ENCODE measurements around the gene ADCK2.
"Not testable (repeated sequence)": the region's sequence is repeated elsewhere in the genome, so short reads cannot be mapped to it uniquely, and the experiment has no call there.

The ADCK2 gene

DNA sequence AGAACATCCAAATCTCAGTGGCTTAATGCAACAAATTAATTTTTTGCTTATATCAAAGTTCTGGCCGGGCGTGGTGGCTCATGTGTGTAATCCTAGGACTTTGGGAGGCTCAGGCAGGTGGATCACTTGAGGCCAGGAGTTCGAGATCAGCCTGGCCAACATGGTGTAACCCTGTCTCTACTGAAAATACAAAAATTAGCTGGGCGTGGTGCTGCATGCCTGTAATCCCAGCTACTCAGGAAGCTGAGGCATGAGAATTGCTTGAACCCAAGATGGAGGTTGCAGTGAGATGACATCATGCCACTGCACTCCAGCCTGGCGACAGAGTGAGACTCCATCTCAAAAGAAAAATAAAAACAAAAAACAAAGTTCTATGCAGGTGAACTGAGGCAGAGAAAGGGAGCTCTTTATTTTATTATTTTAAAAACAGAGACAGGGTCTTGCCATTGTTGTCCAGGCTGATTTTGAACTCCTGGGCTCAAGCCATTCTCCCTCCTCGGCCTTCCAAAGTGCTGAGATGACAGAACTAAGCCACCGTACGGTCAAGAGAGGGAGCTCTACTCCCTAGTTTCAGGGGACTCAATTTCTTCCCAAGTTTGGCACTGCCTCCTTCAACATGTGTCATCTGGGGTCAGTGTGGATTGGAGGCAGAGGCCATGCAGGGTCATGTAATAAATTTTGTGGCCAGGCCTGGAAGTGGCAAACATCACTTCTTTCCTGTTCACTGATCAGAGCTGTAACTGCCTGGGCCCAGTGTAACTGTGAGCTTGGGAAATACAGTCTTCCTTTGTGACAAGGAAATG is 2.4 kb downstream of the ADCK2 start:
- DNase-seq, result no peak

DNA sequence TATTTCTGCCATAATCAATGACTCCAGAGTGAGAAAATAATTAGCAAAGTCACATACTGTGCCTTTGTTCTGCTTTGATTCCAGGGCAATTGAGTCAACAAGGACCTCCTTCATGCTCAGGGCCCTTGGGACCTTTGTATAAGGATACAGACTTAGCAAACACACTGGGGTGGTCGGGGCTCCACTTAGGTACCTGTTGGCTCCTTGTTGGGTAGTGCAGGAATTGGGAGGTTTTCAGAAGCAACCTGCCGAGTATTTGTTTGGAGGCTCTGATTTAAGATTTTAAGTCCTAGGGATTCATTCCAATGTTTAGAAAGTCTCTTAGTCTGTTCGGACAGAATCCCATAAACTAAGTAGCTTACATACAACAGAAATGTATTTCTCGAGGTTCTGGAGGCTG is 3.0 kb downstream of the ADCK2 start:
- no peak for DNase-seq

DNA sequence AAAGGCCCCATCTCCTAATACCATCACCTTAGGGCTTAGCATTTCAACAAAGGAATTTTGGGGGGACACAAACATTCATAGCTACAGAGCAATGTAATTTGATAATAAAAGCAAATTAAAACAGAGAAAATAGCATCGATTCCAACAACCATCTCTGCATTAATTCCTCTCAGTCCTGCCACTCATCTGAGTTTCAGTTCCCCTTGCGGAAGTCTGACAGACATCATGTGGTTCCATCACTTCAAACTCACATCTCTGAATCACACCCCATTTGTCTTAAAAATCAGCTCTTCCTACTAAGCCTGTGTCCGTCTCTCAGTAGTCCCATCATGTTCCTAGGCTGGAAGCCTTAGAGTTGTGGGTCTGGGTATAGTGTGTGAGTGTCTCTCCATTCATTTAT is 3.6 kb downstream of the ADCK2 start:
- DNase-seq, result no peak

DNA sequence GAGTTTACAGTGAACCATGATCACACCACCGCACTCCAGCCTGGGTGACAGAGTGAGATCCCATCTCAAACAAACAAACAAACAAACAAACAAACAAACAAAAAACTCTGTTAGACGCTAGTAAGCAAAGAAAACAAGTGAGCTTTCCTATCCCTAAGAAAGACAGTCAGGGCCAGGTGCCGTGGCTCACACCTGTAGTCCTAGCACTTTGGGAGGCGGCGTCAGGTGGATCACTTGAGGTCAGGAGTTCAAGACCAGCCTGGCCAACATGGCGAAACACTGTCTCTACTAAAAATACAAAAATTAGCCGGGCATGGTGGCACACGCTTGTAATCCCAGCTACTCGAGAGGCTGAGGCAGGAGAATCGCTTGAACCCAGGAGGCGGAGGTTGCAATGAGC is 4.2 kb downstream of the ADCK2 start:
- not testable (repeated sequence) for DNase-seq

DNA sequence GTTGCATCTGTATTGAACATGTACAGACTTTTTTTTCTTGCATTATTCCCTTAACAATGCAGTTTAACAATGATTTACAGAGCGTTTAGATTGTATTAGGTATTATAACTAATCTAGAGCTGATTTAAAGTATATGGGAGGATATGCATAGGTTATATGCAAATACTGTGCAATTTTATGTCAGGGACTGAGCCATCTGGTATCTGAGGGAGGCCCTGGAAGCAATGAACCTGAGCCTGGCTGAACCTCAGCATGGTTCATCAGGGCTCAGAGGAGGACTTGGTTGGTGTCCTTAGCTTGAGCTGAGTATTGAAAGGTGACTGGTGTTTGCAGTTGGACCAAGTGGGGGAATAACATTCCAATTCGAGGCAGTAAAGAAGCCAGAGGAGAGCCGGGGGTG is 4.8 kb downstream of the ADCK2 start:
- no peak for DNase-seq

DNA sequence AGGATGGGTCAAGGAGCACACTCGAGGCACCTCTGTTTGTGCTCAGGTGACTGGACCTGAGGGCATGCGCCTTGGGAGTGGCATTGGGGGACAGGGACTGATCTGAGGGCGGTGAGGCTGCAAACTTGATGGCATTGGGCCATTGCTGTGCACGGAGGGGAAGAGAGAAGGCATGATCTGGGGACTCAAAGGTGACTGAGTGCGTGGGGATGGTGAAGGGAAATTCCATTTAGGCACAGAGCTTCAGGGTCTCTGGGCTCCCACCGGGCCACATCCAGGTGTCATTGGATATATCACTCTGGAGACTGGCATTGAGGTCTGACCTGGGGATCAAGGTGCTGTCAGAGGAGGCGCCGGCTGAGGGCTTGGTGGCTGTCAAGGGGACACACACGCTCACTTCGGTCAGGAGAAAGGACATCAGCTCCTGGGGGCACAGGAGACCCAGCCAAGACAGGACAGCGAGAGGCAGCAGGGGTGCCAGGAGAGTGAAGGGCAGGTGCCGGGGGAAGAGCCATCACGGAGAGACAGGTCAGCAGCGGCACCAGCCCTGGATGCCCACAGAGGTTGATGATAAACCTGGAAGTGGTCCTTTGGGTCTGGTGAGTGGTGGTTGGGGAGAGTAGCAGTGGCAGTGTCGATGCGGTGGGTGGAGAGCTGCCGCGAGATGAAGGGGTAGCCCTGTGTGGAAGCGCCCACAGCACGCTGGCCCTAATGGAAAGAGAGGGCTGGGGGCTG is 5.5 kb downstream of the ADCK2 start:
- DNase-seq, result no peak

DNA sequence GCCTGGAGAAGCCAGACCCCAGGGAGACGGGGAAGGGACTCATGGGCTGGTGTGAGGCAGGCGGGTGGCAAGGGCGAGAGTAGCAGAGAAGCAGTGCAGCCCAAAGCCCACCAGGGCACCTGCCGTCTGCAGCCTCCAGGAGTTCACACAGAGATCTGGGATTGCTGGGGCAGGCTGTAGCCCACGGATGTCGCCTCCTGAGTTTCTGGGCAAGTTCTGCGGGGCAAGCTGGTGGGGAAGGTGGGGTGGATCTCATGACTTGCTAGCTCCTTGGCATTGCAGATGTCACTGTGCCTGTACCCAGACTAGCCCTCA is 6.0 kb downstream of the ADCK2 start:
- no peak for DNase-seq

DNA sequence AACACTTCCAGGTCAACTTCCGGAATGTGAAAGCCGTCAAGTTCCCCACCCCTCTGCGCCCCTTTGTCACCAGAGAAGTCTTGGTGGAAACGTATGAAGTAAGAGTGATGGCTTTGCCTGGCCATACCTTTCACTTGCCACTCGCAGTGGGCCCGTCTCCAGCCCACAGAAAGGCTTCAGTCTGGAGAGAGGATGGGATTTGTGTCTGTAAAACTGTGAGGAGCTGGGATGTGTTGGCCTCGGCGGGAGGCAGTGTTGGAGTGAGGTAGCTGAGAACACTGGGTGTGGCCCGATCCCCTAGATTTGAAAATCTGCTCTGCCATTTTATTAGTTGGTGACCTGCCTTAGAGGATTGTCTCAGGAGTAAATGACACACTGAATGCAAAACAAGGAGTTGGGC is 6.4 kb downstream of the ADCK2 start:
- no peak for DNase-seq

DNA sequence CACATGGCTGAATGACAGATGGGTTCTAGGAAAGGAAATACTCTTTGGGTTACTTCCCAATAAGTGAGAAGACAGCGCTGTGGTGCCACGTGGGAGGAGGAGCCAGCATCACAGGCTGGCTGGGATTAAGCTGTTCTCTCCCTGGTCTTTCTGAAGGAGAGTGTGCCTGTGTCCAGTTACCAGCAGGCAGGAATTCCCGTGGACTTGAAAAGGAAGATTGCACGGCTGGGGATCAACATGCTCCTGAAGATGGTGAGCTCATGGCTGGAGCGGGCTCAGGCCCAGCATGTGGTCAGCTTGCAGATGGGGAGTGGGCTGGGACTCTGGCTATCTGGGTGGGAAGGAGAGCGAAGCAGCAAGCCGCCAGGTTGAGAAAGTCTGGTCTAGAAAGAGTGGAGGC is 8.1 kb downstream of the ADCK2 start:
- DNase-seq, result no peak

DNA sequence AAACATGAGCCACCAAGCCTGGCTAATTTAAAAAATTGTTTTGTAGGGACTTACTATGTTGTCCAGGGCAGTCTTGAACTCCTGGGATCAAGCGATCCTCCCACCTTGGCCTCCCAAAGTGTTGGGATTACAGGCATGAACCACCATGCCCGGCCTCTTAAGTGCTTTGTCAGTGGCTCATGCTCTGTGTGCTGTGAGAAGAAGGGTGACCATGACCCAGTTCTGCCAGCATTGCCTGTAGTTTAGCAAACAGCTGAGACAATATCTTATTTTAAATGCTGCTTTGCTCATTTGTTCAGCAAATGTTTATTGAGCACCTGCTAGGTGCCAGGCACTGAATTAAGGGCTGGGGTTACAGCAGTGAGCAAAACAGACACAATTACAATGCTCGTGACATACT is 9.0 kb downstream of the ADCK2 start:
- DNase-seq, result no peak

DNA sequence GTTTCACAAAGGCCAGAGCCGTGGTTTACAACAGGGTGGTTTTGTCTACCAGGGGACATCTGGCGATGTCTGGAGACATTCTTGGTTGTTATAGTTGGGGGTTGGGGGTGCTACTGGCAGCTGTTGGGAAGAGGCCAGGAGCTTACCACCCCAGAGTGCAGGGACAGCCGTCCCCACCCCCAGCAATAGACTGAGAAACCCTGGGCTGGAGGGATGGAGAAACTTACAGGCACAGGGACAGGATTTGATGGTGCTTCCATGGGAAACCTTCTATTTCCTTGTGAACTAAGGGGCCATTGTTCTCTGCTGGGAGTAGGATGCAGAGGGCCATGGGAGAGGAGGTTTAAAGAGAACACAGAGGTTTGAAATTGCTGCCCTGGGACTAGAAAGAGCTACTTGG is 10.9 kb downstream of the ADCK2 start:
- DNase-seq, result no peak

DNA sequence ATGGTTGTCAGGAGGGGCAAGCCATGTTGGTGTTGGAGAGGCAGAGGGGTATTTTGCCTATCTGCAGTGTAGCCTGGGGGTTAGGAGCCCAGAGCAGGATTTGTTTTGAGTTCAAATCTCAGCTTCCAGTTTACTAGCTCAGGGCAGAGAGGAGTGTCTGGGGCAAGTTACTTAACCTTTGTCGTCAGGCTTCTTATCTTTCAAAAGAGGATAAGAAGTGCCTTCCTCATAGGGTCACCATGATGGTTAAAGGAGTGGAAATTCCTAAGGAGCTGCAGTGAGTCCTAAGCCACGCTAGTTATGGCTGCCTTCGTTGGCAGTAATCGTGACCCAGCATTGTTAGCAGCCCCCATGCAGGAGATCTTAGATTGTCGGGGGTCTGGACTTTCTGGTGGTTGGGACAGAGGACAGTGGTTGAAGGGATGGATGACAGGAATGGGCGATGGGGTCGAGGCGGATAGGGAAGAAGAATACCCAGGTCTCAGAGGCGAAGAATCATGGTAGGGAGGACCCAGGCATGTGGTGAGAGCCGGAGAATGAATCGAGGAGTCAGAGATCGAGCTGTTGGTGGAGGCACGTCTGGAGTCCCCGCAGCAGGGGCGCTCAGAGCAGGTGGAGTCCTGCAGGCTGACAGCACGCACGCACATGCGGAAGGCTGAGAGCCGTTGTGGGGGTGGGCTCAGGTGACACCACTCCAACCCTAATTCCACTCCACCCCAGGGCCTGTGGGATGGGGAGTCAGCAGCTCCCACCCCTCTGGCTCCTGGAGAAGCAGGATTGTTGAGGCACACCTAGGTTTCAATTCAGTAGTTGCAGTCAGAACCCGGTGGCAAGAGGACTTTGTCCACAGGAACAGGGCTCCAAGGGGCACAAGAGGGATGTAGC is 11.6 kb downstream of the ADCK2 start:
- no peak for DNase-seq

DNA sequence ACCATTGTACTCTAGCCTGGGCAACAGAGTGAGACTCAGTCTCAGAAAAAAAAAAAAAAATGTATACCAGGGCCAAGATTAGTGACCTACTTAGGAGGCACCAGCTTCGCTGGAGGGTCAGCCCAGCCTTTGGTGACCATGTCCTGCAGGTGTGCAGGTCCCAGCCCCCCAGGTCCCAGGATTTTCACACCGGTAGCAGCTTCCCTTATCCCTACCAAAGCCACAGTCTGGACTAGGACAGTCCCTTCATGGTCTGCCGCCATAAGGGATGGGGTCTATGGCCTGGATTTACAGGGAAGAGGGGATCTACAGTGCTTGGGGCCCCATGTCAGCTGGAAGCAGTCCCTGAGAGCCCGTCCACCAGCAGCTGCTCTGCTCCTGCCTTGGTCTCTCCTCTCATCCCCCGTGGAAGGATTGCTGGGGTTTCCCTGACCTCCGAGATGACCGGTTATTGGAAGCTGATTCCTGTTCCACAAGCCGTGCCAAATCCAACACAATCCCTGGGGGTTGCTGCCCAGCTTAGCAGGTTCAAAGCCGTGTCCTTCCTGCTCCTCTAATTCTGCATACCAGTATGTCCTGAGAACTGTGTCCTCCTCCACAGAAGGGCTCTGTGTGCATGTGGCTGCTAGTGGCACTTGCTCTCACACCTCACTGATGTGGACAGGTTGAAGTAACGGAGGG is 12.8 kb downstream of the ADCK2 start:
- no peak for DNase-seq

DNA sequence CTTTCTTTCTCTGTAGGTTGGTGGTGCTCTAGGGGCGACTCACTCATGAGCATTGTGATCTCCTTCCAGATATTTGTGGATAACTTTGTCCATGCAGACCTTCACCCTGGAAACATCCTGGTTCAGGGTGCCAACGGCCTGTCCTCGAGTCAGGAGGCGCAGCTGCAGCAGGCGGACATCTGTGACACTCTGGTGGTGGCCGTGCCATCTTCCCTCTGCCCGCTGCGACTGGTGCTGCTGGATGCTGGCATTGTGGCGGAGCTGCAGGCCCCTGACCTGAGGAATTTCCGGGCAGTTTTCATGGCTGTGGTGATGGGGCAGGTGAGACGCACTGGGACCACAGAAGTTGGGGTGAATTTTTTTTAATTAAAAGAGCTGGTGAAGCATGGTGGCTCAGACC is 14.2 kb downstream of the ADCK2 start:
- DNase-seq, result no peak

DNA sequence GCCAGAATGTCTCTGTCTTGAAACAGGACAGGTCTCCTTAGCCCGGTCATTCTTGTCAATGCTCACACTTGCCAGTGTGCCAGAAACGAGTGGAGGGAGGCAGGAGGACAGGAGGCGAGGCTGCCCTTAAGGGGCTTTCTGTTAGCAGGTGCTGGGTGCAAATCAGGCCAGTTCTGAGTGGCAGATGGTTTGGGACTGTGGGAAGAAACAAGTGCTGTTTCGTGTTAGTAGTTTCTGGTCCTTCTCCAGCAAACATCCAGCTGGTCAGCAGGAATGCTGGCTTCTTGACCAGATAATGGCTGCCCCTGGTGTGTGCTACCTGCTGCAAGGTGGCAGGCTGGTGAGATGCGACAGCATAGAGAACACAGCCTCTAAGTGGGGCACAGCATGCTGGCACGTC is 15.6 kb downstream of the ADCK2 start:
- DNase-seq, result no peak

DNA sequence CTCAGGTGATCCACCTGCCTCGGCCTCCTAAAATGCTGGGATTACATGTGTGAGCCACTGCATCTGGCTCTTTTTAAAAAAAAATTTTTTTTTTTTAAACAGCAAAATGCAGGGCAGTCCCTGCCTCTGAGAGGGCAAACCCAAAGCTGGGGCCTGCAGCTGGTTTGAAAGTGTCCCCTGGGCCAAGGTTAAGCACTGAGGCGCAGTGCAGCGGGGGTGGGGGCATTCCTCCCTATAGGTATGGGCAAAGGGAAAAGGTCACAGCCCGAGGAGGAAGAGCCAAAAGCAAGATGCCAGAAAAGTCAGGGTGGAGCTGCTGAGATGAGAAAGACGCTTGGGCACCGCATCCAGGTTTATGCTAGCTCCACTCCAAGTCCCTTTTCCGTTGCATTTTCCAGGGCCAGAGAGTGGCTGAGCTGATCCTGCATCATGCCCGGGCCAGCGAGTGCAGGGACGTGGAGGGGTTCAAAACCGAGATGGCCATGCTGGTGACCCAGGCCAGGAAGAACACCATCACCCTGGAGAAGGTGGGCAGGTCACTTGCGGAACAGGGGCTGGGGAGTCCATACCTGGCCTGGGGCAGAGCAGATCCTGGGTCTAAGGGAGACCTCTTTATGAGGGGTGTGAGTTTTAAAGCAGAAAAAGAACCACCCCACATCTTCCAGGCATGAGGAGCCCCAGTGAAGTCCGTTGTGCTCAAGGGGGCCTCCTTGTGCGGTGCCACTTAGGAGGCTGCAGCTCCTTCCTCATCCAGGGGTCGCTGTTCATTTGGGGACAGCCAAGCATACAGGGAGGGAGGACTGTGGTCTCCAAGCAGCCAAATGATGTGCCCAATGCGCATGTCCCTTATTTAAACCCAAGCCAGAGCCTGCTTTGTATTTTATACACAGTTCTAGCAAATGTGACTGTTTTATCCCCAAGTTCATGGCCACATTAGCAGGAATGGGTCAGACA is 16.7 kb downstream of the ADCK2 start:
- no peak for DNase-seq

DNA sequence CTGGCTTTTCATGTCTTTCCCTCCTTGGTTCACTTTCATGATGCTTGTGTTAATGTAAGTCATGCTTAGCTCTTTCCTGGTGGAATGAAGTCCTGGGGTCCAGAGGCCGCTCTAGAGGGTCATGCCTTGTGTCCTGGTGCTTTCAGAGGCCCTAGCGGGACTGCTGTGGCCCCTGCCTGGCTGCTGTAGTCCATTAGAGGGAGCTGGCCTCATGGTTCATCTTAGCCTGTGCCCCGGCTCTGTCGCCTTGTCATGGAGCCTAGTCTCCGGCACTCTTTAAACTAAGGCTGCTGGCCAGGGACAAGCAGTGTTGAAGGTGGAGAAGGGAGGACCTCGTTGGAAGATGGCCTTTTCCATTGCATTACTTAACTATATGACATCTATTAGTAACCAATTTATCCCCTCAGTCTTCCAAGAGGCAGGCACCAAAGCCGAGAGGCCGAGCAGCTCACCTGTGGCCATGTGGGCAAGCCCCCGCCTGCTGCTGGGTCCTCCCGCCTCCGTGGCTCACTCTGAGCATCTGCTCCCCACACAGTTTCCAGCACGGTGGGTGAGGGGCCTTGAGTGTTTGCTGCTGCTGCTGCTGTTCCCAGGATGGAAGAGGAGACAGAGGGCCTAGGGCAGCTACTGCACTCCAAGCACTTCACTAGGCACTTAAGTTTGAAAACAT is 18.8 kb downstream of the ADCK2 start:
- DNase-seq, result no peak

DNA sequence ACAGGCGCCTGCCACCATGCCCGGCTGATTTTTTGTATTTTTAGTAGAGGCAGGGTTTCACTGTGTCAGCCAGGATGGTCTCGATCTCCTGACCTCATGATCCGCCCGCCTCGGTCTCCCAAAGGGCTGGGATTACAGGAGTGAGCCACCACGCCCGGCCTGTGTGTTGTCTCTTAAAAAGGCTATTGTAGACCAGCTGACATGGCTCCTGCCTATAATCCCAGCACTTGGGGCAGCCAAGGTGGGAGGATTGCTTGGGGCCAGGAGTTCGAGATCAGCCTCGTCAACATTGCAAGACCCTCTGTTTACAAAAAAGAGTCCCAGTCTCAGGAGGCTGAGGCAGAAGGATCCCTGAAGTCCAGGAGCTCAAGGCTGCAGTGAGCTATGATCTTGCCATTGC is 21.1 kb downstream of the ADCK2 start:
- DNase-seq, result not testable (repeated sequence)

DNA sequence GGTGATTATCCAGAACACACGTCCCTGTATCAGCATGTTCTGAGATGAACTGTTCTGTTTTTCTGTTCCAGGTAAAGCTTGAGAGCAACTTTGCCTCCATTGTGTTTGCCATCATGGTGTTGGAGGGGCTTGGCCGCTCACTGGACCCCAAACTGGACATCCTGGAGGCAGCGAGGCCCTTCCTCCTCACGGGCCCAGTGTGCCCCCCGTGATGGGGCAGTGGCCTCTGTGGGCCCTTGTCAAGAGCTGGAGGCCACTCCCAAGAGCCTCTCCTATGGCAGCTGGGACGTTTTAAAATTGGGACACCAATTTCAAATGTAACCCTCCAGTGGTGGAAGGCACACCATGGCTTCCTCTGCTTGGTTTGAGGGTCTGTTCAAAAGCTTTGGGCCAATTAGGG is 21.8 kb downstream of the ADCK2 start:
- DNase-seq, result no peak

DNA sequence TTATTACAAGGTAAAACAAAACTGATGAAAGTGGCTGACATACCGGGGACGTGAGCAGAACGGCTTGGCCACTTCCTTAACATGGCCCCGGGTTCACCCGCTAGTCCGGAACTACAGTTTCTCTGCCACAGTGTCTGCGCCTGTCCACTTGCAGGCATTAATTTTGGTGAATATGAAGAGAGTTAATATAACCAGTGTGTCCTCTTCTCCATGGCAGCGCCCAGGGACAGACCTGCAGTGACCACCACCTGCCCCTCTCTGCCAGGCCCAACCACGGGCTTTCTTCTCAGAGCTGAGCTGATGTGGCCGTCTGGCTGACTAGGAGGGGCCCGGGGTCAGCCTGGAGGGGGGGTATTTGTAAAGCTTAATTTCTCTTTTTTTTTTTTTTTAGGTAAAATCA is 22.6 kb downstream of the ADCK2 start:
- no peak for DNase-seq

DNA sequence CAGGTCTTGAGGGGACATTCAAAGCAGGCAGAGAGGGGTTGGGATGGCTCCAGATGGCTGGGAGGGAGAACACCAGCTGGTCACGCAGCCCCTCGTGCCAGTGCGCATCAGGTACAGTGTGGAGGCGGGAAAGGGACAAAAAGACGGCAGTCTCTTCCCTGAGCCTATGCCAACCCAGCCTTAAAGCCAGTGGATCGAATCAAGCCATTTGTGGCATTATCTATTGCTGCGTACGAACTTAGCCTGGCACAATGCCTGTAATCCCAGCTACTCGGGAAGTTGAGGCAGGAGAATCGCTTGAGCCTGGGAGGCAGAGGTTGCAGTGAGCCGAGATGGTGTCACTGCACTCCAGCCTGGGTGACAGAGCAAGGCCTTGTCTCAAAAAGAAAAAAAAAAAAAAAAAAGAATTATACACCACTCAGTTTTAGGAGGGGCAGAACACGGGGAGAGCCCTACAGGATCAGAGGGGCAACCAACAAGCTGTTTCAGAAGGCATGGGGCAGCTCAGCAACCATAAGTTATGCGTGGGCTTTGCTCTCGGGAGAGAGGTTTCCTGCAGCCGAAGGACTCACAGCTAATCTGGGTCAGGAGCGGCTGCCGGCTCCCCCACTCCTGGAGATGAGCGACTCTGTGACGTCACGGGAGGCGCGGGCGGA is 23.4 kb downstream of the ADCK2 start:
- DNase-seq, result no peak

Measured in right forelimb (tissue), 1 donor.